ENCODE measurements around the gene BEST1. TPM values are rescaled to one million over a fixed set of nuclear protein-coding genes. Genes with fewer than 3 reads are reported as not detected.
"Not testable (repeated sequence)": the region's sequence is repeated elsewhere in the genome, so short reads cannot be mapped to it uniquely, and the experiment has no call there.

Gene BEST1
- total RNA-seq, 4 donors from 2014 or later = 33.2 to 53.2 (median 45.7) TPM

GRCh38 chr11:62000539-62001446 is 50.6 kb downstream of the BEST1 start:
- TF ChIP-seq EP300 (IDR thresholded peaks at IDR 0.05) (no peak), CTCF (IDR thresholded peaks at IDR 0.05) (no peak)
- Histone ChIP-seq H3K4me1 (peaks cover 0 to 41% (median 18%) of the 10 kb centered on the region in 4 donors), H3K27me3 (no peaks in the 10 kb centered on the region), H3K27ac (peak overlapping the region in 3 of 4 donors; percentile 62 to 84 (median 67)), H3K36me3 (no peaks in the 10 kb centered on the region), H3K4me3 (no peak overlapping the region), H3K9me3 (no peaks in the 10 kb centered on the region)
- no peak for DNase-seq (ENCODE audit: low spot score in 2 of 2)
- WGBS, 2 donors = 86 to 88% methylated on average over 22 to 23 of the region's 23 CpGs

- Histone ChIP-seq H3K9me3 (no peaks in the 10 kb centered on the region), H3K27ac (peak overlapping the region in 3 of 4 donors; percentile 62 to 84 (median 67)), H3K4me3 (no peak overlapping the region), H3K36me3 (no peaks in the 10 kb centered on the region), H3K4me1 (peaks cover 0 to 42% (median 18%) of the 10 kb centered on the region in 4 donors), H3K27me3 (no peaks in the 10 kb centered on the region)
- TF ChIP-seq EP300 (IDR thresholded peaks at IDR 0.05) (peak in 1 of 2 donors; percentile 16), CTCF (IDR thresholded peaks at IDR 0.05) (no peak), POLR2A (IDR thresholded peaks at IDR 0.05) (no peak)
- DNase-seq (ENCODE audit: low spot score in 2 of 2) = peak in 1 of 2 donors; percentile 24
- WGBS, 2 donors = 50 to 54% methylated on average over 12 of the region's 12 CpGs
Measured at GRCh38 chr11:62001450-62002191, 51.5 kb downstream of the BEST1 start.

- not testable (repeated sequence) for DNase-seq (ENCODE audit: low spot score in 2 of 2); H3K4me3 ChIP-seq; H3K9me3 ChIP-seq; H3K36me3 ChIP-seq; H3K27me3 ChIP-seq
- 88 to 92% methylated on average over 8 of the region's 8 CpGs for WGBS, 2 donors
- peaks cover 0 to 42% (median 18%) of the 10 kb centered on the region in 4 donors for H3K4me1 ChIP-seq
- H3K27ac ChIP-seq = peak overlapping the region in 3 of 4 donors; percentile 62 to 84 (median 67)
Measured at GRCh38 chr11:62002283-62002682, 52.1 kb downstream of the BEST1 start.

- H3K36me3 ChIP-seq = no peaks in the 10 kb centered on the region
- H3K9me3 ChIP-seq = no peaks in the 10 kb centered on the region
- peak overlapping the region; percentile 65 to 86 (median 76) for H3K27ac ChIP-seq
- WGBS, 2 donors = 45 to 50% methylated on average over 2 of the region's 2 CpGs
- peak in 1 of 2 donors; percentile 9 for DNase-seq (ENCODE audit: low spot score in 2 of 2)
- H3K4me1 ChIP-seq = peaks cover 0 to 42% (median 18%) of the 10 kb centered on the region in 4 donors
- no peak overlapping the region for H3K4me3 ChIP-seq
- no peaks in the 10 kb centered on the region for H3K27me3 ChIP-seq
- TF ChIP-seq POLR2A (IDR thresholded peaks at IDR 0.05) (no peak), EP300 (IDR thresholded peaks at IDR 0.05) (peak in 1 of 2 donors; percentile 27), CTCF (IDR thresholded peaks at IDR 0.05) (no peak)
Measured at GRCh38 chr11:62004473-62004872, 54.3 kb downstream of the BEST1 start.

GRCh38 chr11:62008193-62008592 is 58.0 kb downstream of the BEST1 start:
- Histone ChIP-seq H3K9me3 (no peaks in the 10 kb centered on the region), H3K27ac (no peak overlapping the region), H3K36me3 (no peaks in the 10 kb centered on the region), H3K27me3 (no peaks in the 10 kb centered on the region), H3K4me1 (peaks cover 0 to 23% (median 12%) of the 10 kb centered on the region in 4 donors), H3K4me3 (no peak overlapping the region)
- TF ChIP-seq POLR2A (IDR thresholded peaks at IDR 0.05) (no peak), EP300 (IDR thresholded peaks at IDR 0.05) (no peak), CTCF (IDR thresholded peaks at IDR 0.05) (no peak)
- 94 to 100% methylated on average over 1 of the region's 1 CpG for WGBS, 2 donors
- no peak for DNase-seq (ENCODE audit: low spot score in 2 of 2)

Measured in tibial nerve (tissue), 4 donors.